PFSK-1 (cell line): ENCODE results near the gene SPAG5.

Source experiments
- POLR2AphosphoS5 ChIP-seq: IDR thresholded peaks from 2 replicates; pipeline ENCODE4 v1.6.1; 2012; ENCODE audit warnings: low read depth, mild to moderate bottlenecking, control low read depth, low read length, moderate library complexity
- REST ChIP-seq, 2 experiments: IDR thresholded peaks; 2 replicates each; pipeline versions ENCODE4 v1.6.1 to v1.8.0; 2011 to 2012; ENCODE audit warnings: low read depth in 2 of 2, low read length in 2 of 2, control low read depth in 1 of 2, inconsistent platforms in 1 of 2, mild to moderate bottlenecking in 1 of 2, moderate library complexity in 1 of 2; ENCODE audit not compliant: insufficient read depth in 1 of 2
- TAF1 ChIP-seq: IDR thresholded peaks from 2 replicates; pipeline ENCODE4 v1.6.1; 2012; ENCODE audit warnings: low read length, control low read depth, borderline replicate concordance; ENCODE audit not compliant: insufficient read depth

GRCh38 chr17:28615260-28615940 is 16.6 kb upstream of the SPAG5 start:
- TF ChIP-seq POLR2AphosphoS5 (no peak), TAF1 (no peak), REST (IDR thresholded peaks at IDR 0.05; ENCODE audit: insufficient read depth in 1 of 2, low read depth in 2 of 2, low read length in 2 of 2) (no peak)
